Measurements from ENCODE around the gene NEMP2. TPM values are rescaled to one million over a fixed set of nuclear protein-coding genes. Genes with fewer than 3 reads are reported as not detected.

NEMP2 gene
- polyA plus RNA-seq (2013): 2.7 and 3.3 TPM in 2 replicates

DNA sequence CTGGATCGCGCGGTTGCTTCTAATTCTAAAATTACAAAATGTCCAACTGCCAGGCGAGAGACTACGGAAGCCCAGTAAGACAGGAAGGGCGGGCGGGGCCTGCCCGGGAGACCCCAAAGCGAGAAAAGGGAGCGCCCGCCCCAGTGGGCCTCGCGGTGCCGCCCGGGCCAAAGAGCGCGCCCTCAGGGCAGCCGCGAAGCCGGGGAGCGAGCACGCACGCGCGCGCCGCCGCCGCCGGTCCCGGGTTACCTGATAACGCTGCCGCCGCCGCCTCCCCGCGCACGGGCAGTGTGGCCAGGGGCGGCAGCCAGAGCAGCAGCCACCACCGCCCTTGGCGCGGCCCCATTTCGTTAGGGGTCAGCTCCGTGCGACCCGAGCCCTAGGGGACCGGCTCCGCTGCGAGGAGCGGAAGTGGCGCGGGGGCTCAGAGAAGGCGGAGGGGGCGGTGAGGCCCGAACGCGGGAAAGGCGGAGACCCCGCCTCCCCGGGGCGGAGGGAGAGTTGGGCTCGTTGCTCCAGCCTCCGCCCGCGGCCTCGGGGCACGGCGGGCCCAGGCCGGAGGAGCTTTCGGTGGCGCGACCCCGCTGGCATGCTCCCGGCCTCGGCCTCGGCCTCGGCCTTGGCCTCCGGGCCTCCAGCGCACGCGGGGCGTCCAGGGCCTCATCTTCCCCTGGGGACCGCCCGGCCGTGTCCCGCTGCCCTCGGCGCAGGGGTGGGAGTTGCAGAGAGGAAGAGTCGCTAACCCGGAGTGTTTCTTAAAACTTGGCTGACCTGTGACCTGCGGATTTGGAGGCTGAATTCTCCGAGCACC, at the start of gene NEMP2:
Gene NEMP2 (minus strand): TSS at position 413 of the 811 bp plus-strand sequence. CDS start 67 bp downstream, at position 346.
- Histone ChIP-seq H3K79me2 (ENCODE audit: control insufficient read depth, insufficient read depth, low read length, poor library complexity) (peaks cover 9% of the 10 kb centered on the region), H3K4ac (ENCODE audit: low read depth, low read length) (peak within 1 kb of the TSS; percentile 39), H3K4me2 (ENCODE audit: low read length) (peak within 1 kb of the TSS; percentile 75), H2BK12ac (ENCODE audit: low read length) (peak within 1 kb of the TSS; percentile 76), H4K8ac (ENCODE audit: low read depth, low read length) (peak within 1 kb of the TSS; percentile 96), H2BK120ac (ENCODE audit: insufficient read depth, low read length, poor library complexity) (peak within 1 kb of the TSS; percentile 91), H4K91ac (ENCODE audit: low read depth, low read length) (peak within 1 kb of the TSS; percentile 89), H3K18ac (ENCODE audit: low read length) (peak within 1 kb of the TSS; percentile 77), H2BK5ac (ENCODE audit: low read depth, low read length, poor library complexity) (peak within 1 kb of the TSS; percentile 70), H3K9me3 (ENCODE audit: insufficient read depth, low read depth, low read length) (no peaks in the 10 kb centered on the region), H2AK5ac (ENCODE audit: low read length) (peak within 1 kb of the TSS; percentile 42), H2AFZ (ENCODE audit: insufficient read depth, low read length, poor library complexity) (peak within 1 kb of the TSS; percentile 62), H3K14ac (ENCODE audit: low read length) (peak within 1 kb of the TSS; percentile 62), H3K27me3 (ENCODE audit: insufficient read depth, low read length) (no peaks in the 10 kb centered on the region), H3K79me1 (ENCODE audit: low read length) (peaks cover 13% of the 10 kb centered on the region), H3K4me3 (ENCODE audit: low read depth, low read length) (peak within 1 kb of the TSS; percentile 84), H3K36me3 (ENCODE audit: control insufficient read depth in 1 of 2, insufficient read depth in 2 of 2, low read length in 2 of 2) (no peaks in the 10 kb centered on the region), H3K9ac (ENCODE audit: low read length) (peak within 1 kb of the TSS; percentile 80), H4K12ac (ENCODE audit: low read depth, low read length) (peak within 1 kb of the TSS; percentile 78), H3K27ac (ENCODE audit: low read depth, low read length) (peak within 1 kb of the TSS; percentile 84), H3K23ac (ENCODE audit: low read length) (no peak within 1 kb of the TSS), H3K4me1 (ENCODE audit: control insufficient read depth in 1 of 2, insufficient read depth in 2 of 2, low read length in 2 of 2) (peaks cover 10 to 13% of the 10 kb centered on the region in 2 experiments)
- WGBS (ENCODE audit: extremely low coverage, insufficient coverage, insufficient read length): no CpG with 5 or more reads among the region's 92 CpGs
- DNase-seq: peak; percentile 70 to 84

- no peak overlapping the region for H2AK5ac ChIP-seq (ENCODE audit: low read length)
- no peaks in the 10 kb centered on the region for H3K4me1 ChIP-seq (ENCODE audit: control insufficient read depth in 1 of 2, insufficient read depth in 2 of 2, low read length in 2 of 2)
- H4K91ac ChIP-seq (ENCODE audit: low read depth, low read length): no peak overlapping the region
- no peak overlapping the region for H2BK5ac ChIP-seq (ENCODE audit: low read depth, low read length, poor library complexity)
- H3K79me2 ChIP-seq (ENCODE audit: control insufficient read depth, insufficient read depth, low read length, poor library complexity): no peaks in the 10 kb centered on the region
- H3K4me2 ChIP-seq (ENCODE audit: low read length): no peak overlapping the region
- H3K36me3 ChIP-seq (ENCODE audit: control insufficient read depth in 1 of 2, insufficient read depth in 2 of 2, low read length in 2 of 2): no peaks in the 10 kb centered on the region
- no peaks in the 10 kb centered on the region for H3K27me3 ChIP-seq (ENCODE audit: insufficient read depth, low read length)
- no peak overlapping the region for H3K4ac ChIP-seq (ENCODE audit: low read depth, low read length)
- no peaks in the 10 kb centered on the region for H3K9me3 ChIP-seq (ENCODE audit: insufficient read depth, low read depth, low read length)
- H3K79me1 ChIP-seq (ENCODE audit: low read length): no peaks in the 10 kb centered on the region
- no peak overlapping the region for H4K8ac ChIP-seq (ENCODE audit: low read depth, low read length)
- no peak overlapping the region for H2BK120ac ChIP-seq (ENCODE audit: insufficient read depth, low read length, poor library complexity)
- H3K23ac ChIP-seq (ENCODE audit: low read length): no peak overlapping the region
- H3K9ac ChIP-seq (ENCODE audit: low read length): no peak overlapping the region
- H3K14ac ChIP-seq (ENCODE audit: low read length): no peak overlapping the region
- H3K4me3 ChIP-seq (ENCODE audit: low read depth, low read length): no peak overlapping the region
- no peak overlapping the region for H3K18ac ChIP-seq (ENCODE audit: low read length)
- no peak for DNase-seq
- H4K12ac ChIP-seq (ENCODE audit: low read depth, low read length): no peak overlapping the region
- WGBS (ENCODE audit: extremely low coverage, insufficient coverage, insufficient read length): no CpG with 5 or more reads among the region's 4 CpGs
- no peak overlapping the region for H3K27ac ChIP-seq (ENCODE audit: low read depth, low read length)
- no peak overlapping the region for H2AFZ ChIP-seq (ENCODE audit: insufficient read depth, low read length, poor library complexity)
- H2BK12ac ChIP-seq (ENCODE audit: low read length): no peak overlapping the region
Measured at GRCh38 chr2:190583507-190584337, 49.2 kb upstream of the NEMP2 start.

- Histone ChIP-seq H3K4ac (ENCODE audit: low read depth, low read length) (no peak overlapping the region), H4K8ac (ENCODE audit: low read depth, low read length) (no peak overlapping the region), H2BK5ac (ENCODE audit: low read depth, low read length, poor library complexity) (no peak overlapping the region), H4K12ac (ENCODE audit: low read depth, low read length) (no peak overlapping the region), H3K23ac (ENCODE audit: low read length) (no peak overlapping the region), H3K79me2 (ENCODE audit: control insufficient read depth, insufficient read depth, low read length, poor library complexity) (no peaks in the 10 kb centered on the region), H3K4me1 (ENCODE audit: control insufficient read depth in 1 of 2, insufficient read depth in 2 of 2, low read length in 2 of 2) (no peaks in the 10 kb centered on the region), H2BK120ac (ENCODE audit: insufficient read depth, low read length, poor library complexity) (no peak overlapping the region), H3K36me3 (ENCODE audit: control insufficient read depth in 1 of 2, insufficient read depth in 2 of 2, low read length in 2 of 2) (no peaks in the 10 kb centered on the region), H3K27me3 (ENCODE audit: insufficient read depth, low read length) (no peaks in the 10 kb centered on the region), H2AK5ac (ENCODE audit: low read length) (no peak overlapping the region), H3K9me3 (ENCODE audit: insufficient read depth, low read depth, low read length) (peaks cover 2% of the 10 kb centered on the region), H3K9ac (ENCODE audit: low read length) (no peak overlapping the region), H3K4me3 (ENCODE audit: low read depth, low read length) (no peak overlapping the region), H2AFZ (ENCODE audit: insufficient read depth, low read length, poor library complexity) (no peak overlapping the region), H3K4me2 (ENCODE audit: low read length) (no peak overlapping the region), H3K79me1 (ENCODE audit: low read length) (no peaks in the 10 kb centered on the region), H3K14ac (ENCODE audit: low read length) (no peak overlapping the region), H4K91ac (ENCODE audit: low read depth, low read length) (no peak overlapping the region), H3K27ac (ENCODE audit: low read depth, low read length) (no peak overlapping the region), H2BK12ac (ENCODE audit: low read length) (no peak overlapping the region), H3K18ac (ENCODE audit: low read length) (no peak overlapping the region)
- peak; percentile 37 to 74 for DNase-seq
- no CpG with 5 or more reads among the region's 6 CpGs for WGBS (ENCODE audit: extremely low coverage, insufficient coverage, insufficient read length)
Measured at GRCh38 chr2:190582736-190583506, 48.4 kb upstream of the NEMP2 start.

- H3K79me1 ChIP-seq (ENCODE audit: low read length): no peaks in the 10 kb centered on the region
- H3K36me3 ChIP-seq (ENCODE audit: control insufficient read depth in 1 of 2, insufficient read depth in 2 of 2, low read length in 2 of 2): no peaks in the 10 kb centered on the region
- H3K9ac ChIP-seq (ENCODE audit: low read length): no peak overlapping the region
- H3K27ac ChIP-seq (ENCODE audit: low read depth, low read length): no peak overlapping the region
- no peak overlapping the region for H3K23ac ChIP-seq (ENCODE audit: low read length)
- H3K4me3 ChIP-seq (ENCODE audit: low read depth, low read length): no peak overlapping the region
- no peak overlapping the region for H4K91ac ChIP-seq (ENCODE audit: low read depth, low read length)
- no peak overlapping the region for H3K18ac ChIP-seq (ENCODE audit: low read length)
- H3K4ac ChIP-seq (ENCODE audit: low read depth, low read length): no peak overlapping the region
- no peak overlapping the region for H2BK5ac ChIP-seq (ENCODE audit: low read depth, low read length, poor library complexity)
- no peak overlapping the region for H4K12ac ChIP-seq (ENCODE audit: low read depth, low read length)
- H3K4me1 ChIP-seq (ENCODE audit: control insufficient read depth in 1 of 2, insufficient read depth in 2 of 2, low read length in 2 of 2): no peaks in the 10 kb centered on the region
- no peak for DNase-seq
- peaks cover 2% of the 10 kb centered on the region for H3K9me3 ChIP-seq (ENCODE audit: insufficient read depth, low read depth, low read length)
- H3K79me2 ChIP-seq (ENCODE audit: control insufficient read depth, insufficient read depth, low read length, poor library complexity): no peaks in the 10 kb centered on the region
- H2BK120ac ChIP-seq (ENCODE audit: insufficient read depth, low read length, poor library complexity): no peak overlapping the region
- H3K27me3 ChIP-seq (ENCODE audit: insufficient read depth, low read length): no peaks in the 10 kb centered on the region
- no peak overlapping the region for H2AFZ ChIP-seq (ENCODE audit: insufficient read depth, low read length, poor library complexity)
- H2AK5ac ChIP-seq (ENCODE audit: low read length): no peak overlapping the region
- no peak overlapping the region for H3K4me2 ChIP-seq (ENCODE audit: low read length)
- WGBS (ENCODE audit: extremely low coverage, insufficient coverage, insufficient read length): no CpG with 5 or more reads among the region's 3 CpGs
- H2BK12ac ChIP-seq (ENCODE audit: low read length): no peak overlapping the region
- H3K14ac ChIP-seq (ENCODE audit: low read length): no peak overlapping the region
- H4K8ac ChIP-seq (ENCODE audit: low read depth, low read length): no peak overlapping the region
Measured at GRCh38 chr2:190582019-190582418, 47.5 kb upstream of the NEMP2 start.
